Non-pigmented ciliary epithelial cell (primary cell): ENCODE data around the gene TMEM47.

Experiments used
- DNase-seq: peaks from one replicate; pipeline ENCODE4 v3.0.0-alpha.2; 2010; ENCODE audit warnings: low read depth

The TMEM47 gene

DNA sequence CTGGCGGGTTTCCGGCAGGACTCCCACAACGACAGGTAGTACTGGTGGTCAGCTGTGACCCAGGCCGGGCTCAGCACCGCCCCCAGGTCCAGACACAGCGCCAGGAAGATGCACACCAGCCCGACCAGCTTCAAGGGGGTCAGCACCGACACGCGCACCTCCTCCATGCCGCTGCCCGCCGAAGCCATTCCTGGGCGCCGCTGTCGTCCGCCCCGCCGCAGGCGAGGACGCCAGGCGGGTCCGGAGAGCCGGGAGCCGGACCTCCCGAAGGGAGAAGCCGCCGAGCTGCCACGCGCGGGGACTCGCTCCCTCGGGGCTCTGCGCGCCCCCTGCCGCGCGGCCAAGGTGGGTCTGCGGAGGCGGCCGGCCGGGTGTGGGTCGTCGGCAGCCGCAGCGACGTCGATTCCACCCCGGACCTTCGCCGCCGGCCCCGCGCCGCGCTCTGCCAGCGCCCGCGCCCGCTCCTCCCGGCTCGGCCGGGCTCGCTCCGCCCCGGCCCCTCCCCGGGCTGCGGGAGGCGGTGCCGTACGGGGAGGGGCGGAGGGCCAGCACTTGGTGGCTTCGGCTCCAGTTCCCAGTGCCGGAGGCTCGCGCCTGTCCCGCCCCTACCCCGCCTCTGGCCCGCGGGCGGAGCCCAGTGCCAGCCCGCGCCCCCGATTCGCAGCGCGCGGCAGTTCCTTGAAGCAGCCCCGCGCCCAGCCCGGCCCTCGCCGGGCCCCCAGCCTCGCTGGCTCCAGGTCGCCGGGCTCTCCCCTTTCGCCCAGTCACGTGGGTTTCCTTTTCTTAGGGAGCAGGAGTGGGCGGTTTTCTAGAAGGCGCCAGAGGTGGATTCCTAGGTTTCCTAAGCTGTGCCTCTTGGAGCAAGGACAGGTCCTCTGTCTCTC, at the start of gene TMEM47:
Gene TMEM47, minus strand, starts transcription at position 444 of the 884 bp plus-strand sequence. Its CDS starts 256 bp downstream, at position 188.
- DNase-seq = no peak

DNA sequence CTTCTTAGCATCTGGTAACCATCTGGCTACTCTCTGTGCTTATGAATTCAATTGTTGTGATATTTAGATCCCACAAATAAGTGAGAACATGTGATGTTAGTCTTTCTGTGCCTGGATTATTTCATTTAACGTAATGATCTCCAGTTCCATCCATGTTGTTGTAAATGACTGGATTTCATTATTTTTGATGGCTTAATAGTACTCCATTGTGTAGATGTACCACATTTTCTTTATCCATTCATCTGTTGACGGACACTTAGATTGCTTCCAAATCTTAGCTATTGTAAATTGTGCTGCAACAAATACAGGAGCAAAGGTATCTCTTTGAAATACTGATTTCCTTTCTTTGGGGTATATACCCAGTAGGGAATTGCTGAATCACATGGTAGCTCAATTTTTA, 30.0 kb upstream of the TMEM47 start:
- DNase-seq = no peak

DNA sequence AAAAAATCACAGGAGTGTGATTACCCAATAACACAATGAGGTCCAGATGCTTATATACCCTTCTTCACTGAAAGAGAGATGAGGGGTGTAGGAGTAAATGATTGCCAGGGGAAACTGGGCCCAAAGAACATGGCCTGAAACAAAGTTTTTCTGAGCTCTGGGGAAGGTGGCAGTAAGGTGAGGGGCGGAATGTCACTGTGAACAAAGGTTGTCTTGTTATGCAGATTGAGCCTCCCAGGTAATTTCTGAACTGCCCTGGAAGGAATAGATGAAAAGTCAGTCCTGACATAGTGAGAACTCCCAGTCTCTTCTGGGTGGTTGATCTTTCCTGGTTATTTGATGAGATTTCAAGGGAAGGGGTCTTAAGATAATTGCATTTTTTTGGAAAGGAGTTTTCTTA, 2.5 kb upstream of the TMEM47 start:
- no peak for DNase-seq

DNA sequence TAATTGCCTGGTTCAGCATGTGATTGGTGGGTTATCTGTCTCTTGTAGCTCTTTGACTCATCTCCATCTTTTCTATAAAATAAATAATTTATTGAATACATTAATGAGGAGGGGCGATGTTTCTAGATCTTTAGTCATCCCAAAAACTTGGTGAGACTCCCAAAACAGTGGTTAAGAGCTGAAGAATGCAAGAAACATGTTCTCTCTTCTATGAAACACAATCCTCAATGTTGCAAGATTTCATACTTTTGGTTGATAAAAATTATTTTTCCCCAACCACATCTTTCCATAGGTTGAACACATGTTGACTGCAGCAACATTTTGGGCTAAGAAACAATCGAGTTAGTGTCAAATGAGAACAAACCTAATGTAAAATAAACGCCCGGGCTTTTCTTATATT, 1.2 kb upstream of the TMEM47 start:
- DNase-seq = no peak

DNA sequence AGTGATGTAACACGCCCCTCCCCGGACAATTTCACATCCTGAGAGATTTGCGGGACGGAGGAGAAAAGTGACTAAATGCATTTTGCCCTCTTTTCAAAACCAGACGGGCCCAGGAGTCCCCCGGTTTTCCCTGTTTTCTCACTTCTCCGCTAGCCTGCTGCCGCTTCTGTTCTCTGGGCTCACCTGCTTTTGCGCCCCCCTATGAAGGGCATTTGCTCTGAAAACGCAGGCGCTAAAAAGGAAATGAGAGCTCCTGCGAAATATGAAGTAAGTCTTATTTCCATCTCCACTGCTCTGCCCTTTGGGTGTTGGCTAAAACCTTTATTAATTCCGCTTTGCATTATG, 613 bp upstream of the TMEM47 start:
- no peak for DNase-seq

DNA sequence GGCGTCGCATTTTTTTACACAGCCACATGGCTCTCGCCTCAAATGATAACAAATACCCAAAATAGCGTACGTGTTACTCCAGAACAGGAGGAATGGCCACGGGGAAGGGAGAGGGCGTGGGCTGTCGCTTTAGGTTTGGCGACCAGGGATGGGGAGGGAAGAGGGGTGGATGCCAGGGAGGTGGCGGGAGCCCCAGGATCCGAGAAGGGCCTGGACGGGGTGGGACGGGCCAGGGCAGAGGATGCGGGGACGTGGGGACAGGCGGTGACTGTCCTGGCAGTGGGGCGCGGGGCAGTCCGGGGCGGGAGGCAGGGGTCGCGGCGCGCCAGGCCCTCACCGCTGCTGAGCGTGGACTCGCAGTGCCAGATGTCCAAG, 631 bp downstream of the TMEM47 start:
- DNase-seq = no peak

DNA sequence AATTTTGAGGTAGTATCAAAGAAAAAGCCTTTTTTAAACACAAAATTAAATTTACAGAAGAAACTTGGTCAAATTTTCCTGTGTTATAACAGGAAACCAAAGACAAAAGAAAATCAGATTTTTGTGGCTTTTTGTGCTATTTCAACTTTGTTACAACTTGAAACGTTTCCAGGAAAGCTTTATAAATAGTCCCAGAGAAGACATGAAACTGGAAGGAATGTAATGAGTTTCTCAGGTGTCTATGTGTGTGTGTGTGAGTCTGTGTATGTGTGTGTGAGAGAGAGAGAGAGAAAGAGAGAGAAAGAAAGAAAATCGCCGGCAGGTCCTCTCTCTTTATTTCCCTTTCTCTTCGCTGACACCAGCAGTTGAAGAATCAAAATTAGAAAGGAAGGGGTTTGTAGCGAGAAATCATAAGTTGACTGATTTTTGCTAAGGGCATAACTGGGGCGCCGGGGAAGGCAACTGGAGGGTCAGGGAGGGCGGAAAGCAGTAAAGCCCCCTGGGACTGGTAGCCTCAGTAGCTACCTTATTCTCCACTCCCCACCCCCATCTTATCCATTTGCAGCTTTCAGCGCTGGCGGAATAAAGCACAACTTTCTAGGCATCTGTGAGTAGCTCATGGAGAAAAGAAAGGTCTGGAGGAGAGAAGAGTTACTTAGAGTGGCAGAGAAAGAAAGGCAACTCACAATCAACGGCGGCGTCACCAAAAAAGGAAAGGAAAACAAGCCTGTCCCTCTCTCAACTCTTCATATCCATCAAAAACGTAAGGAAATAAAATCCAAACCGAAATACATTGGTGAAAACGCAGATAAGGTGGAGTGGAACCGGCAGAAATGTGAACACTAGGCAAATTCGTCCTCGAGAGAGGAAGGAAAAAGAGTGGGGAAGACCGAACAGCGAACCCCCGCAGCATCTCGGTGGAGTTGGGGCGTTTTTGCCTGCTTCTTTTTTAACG, 1.3 kb downstream of the TMEM47 start:
- DNase-seq = no peak

DNA sequence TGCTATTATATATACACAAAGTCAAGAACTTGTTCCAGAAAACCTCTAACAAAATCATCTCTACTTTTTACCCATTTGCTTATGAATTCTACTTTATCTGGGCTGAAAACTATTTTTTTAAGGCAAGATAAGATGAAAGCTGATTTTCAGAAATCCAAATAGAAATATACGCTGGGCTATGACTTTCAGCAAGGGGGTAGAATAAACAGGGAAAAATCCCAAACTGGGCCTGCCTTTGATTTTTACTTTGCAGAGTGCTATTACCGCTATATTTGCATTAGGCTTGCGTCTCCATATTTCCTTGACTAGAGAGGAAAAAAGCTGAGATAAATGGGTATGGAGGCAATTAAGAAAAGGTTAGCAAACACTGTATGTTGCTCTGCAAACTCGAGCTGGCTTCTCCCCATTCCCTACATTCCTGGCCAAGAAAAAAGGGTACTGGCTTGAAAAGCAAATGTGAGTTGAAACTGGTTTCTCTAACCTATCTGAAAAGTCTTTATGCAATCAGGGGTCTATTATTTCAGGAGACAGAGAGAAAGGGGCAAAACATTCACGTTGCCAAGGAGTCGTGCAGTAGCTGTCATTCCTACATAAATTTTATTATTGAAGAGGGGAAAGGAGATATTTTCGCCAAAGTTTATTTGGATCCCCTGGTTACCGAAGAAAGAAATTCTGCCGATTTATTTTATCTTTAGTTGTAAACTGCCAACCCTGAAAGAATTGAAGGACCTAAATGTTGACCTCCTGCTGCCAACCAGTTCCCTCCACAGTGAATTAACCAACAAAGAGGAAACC, 2.2 kb downstream of the TMEM47 start:
- no peak for DNase-seq

DNA sequence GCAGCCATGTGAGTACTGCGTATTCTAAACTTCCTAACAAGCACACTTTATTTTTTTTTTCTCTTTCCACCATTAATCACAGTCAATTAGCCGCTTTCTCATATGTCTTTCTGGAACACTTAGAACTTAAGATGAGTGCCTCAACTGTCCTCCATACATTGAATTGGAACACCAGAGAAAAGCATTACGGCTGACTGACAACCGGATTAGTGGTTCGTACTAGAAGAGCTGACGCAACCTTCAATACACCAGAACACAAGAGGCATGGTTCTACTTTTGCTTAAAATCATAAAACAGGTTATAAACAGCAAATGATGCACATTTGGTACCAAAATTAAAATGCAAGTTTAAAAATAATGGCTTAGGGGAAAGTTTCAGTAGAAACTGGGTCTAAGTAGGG, 3.3 kb downstream of the TMEM47 start:
- DNase-seq = no peak

DNA sequence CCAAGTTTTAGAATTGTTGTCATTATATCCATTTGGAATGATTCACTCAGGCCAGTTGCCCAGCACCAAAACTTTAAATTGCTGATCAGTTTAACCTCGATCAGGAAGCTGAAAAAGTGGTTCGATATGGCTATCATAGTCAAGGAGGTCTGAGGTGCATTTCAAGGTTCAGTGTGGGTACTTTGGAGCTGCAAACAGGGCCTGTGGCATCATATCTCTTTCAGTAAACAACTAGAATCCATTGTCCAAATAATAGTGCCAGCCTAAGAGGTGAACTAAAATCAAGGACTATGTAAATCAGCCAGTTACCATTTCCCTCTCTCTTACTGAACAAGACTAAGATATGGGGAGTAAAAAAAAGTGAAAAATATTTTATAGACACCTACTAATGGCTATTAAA, 14.2 kb downstream of the TMEM47 start:
- DNase-seq = no peak

DNA sequence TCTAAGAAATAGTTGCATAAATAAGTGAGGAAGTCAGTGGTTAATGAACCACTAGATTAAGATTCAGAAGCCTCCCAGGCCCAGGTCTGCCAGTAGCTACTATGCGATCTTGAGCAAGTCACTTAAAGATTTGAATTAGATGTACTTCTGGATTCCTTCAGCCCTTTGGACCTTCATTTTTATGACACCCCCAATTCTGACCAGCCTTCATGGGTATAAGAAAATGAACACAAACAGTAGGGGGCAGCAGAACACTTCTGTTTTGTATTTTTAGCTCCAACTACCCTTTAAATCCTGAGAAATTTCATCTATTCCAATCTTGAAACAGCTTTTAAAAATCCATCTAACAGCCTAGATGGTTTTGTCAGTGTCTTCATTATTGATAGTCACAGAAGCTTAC, 19.0 kb downstream of the TMEM47 start:
- no peak for DNase-seq

DNA sequence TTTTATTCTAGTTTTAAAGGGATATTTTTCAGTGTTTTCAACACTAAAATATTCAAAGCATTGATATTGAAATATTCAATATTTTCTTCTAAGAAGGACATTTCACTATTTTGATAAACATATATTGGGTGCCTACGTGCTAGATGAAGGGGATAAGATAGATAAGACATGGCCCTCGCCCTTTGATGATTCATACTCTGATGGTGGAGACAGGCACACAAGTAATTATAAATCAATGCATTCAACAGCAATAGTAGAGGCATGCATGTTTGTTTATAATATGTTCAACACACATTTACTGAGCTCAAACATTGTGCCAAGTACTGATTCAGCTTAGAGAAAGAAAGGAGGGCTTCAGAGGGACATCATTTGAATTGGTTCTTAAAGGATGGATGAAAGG, 22.7 kb downstream of the TMEM47 start:
- DNase-seq = no peak

DNA sequence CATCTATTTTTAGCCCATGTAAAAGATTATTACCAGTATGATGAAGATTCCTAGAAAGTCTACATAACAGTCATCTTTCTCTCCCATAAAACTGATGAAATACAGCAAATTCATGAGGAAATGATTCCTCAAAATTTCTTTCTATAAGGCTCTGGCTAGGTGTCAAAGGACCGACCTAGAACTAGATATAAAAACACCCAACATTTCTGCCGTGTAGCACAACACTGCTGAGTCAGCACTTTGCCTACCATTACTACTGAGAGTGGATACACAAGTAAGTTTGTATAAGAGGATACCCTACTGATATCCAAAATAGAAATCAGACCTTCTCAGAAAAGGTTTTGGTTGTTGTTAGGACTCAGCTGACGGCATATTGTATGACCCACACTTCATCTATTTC, 24.7 kb downstream of the TMEM47 start:
- no peak for DNase-seq

DNA sequence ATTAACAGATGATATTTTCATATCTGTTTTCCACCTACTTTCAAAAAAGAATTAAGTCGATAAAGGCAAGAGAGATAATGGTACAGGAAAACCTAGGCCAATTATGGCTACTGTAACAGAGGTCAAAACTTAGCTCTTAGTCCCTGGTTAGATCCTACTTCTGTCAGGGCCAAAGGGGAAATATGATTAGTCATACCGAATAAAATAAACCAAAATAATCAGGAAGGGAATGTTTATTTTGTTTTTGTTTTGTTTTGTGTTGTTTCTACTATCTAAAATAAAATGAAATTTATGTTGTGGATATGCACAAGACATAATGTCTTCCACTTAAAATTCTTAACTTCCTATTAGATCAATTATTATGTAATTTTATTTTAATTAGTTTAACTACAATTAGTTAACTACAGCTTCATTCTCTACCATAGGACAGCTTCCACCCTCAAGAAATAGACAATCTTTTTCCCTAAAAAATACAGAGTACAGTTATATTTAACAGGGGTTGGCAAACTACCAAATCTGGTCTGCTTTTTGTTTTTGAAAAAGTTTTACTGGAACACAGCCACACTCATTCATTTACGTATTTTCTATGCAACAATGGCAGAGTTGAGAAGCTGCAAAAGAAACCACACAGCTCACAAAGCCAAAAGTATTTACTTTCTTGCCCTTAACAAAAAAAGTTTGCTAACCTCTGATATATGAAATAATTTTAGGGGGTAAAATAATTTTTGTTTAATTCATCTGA, 25.4 kb downstream of the TMEM47 start:
- DNase-seq = no peak

DNA sequence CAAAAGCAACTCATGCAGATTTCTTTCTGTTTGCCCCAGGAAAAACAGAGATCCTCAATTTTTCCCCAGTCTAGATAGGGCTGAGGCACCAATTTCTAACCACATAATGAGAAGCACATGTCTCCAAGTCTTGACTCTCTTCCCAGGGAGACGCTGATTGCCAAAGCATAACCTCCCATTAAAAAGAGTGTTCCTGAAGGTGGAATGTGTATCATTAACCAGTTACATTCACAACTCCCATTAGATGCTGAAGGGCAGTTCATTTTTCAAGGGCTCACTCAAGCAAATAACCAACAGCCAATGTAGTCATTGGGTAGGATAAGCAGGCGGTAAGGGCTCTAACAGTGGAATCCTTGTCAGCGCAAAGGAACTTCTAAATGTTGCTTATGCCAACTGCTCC, 27.5 kb downstream of the TMEM47 start:
- no peak for DNase-seq

DNA sequence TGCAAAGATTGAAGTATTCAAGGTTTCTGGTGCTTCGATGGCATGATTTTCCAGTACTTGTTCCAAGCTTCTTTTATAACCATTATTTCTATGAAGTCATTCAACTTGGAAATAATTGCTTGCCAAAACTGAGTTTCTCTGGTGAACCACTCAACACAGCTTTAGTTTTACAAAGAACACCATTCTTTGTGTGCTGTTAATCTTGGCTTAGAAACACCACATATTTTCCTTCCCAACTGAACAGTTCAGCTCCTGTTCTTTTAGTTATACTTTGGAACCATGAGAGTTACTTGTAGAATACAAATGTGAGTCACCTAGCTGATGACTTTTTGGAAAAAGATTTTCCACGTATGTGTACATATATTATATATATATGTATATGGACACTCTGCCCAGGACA, 32.7 kb downstream of the TMEM47 start:
- DNase-seq = no peak

DNA sequence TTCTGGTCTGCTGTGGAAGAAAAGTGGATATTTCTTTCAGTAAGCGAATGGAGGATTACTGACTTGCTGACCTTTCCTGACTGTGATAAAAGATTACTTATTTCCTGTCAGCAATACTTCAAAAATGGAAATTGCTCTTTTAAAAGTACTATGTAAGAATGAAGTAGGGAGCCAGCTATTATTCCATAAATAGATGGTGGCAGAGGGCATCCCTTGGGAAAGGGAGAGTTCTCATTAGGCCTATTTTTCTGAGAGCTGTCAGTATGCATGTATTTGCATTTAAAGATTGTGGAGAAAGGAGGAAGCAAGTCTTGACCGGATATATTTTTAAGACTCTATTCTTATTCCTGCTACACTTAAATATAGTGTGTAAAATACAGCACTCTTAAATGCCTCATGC, 37.2 kb downstream of the TMEM47 start:
- DNase-seq = no peak

DNA sequence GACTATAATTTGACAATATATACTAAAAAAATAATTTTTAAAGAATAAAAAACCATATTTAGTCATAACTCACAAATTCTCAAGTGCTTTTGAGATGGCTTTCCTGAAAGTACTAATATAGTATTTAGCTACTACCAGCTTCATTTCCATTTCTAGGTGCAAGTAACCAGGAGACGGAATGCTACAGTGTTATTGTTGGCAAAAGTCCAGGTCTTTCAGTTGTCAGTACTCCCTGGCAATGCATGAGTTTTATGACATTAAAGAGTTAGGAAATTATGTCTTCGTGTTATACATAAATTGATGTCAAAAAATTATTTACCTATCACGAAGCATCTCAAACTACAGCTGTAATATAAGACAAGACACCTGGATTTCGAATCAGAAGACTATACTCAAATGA, 45.0 kb downstream of the TMEM47 start:
- DNase-seq = no peak

DNA sequence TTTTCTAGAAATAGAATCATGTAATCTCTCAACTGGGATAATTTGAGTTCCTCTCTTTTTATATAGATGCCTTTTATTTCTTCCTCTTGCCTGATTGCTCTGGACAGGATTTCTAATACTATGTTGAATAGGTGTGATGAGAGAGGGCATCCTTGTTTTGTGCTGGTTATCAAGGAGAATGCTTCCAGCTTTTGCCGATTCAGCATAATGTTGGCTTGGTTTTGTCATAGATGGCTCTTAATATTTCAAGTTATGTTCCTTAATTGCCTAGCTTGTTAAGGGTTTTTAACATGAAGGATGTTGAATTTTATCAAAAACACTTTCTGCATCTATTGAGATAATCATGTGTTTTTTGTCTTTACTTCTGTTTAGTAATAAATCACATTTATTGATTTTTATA, 58.7 kb downstream of the TMEM47 start:
- DNase-seq = no peak

DNA sequence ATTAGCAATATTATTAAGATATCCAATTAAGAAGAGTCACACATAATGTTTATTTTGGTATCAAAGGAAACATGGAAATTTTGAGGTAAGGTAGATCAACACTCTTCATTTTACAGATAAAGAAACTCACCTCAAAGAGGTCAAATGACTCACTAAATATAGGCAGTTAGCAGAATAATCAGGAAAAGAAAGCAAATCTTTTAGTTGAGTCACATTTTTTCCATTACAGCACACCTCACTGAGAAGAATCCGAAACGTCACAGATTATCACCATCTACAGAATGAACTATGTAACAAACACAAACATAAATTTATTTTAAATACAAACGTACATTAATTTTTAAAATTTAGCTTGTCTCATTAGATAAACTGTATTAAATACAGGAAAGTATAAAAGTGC, 70.1 kb downstream of the TMEM47 start:
- no peak for DNase-seq

DNA sequence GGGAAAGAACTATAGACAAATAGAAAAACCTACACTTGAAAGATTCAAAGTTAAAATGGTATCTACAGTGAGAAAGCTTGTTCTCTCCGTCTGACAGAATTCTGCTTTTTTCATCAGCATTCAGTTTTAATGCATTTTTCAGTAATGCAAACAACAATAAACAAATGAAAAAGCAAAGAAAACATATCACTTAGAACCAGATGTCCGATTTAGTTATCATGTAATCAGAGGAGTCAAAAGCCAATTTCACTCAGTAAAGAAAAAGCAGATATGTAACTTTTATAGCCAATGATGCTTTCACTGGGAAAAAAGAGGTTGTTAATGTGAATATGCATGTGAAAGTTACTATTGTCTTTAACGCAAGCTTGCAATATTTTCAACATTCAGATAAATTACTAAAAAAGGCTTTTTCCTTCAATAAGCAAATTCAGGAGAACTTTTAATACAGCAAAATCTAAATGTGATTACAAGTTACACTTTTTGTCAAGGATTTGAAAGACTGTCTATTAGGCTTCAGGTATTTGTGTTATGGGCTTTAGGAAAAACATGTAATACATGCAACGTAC, 70.7 kb downstream of the TMEM47 start:
- no peak for DNase-seq
